CD4-positive, alpha-beta T cell (primary cell): Measurements from ENCODE around the gene KIF3B. TPM values are rescaled to one million over a fixed set of nuclear protein-coding genes. Genes with fewer than 3 reads are reported as not detected.
"Not testable (repeated sequence)": the region's sequence is repeated elsewhere in the genome, so short reads cannot be mapped to it uniquely, and the experiment has no call there.

Experiments used
- ATAC-seq: fragments of 200-7000 bp; cut with Tn5 transposase; one replicate; pipeline ENCODE4 v1.10.0; 2022; ENCODE audit warnings: mild to moderate bottlenecking; ENCODE audit not compliant: poor library complexity
- CTCF ChIA-PET: fragments of 350-600 bp; sonication (Branson Sonifier 250); formaldehyde crosslinking; loops from one replicate; lab custom pipeline; 2021; ENCODE audit warnings: antibody characterized with exemption, inconsistent platforms; lab: Charles Lee
- POLR2A ChIA-PET: fragments of 350-600 bp; sonication (Branson Sonifier 250); formaldehyde crosslinking; loops from one replicate; lab custom pipeline; 2021; ENCODE audit warnings: antibody characterized with exemption, inconsistent platforms; lab: Charles Lee
- DNase-seq, 14 experiments: peaks; one replicate each; pipeline ENCODE4 v3.0.0-alpha.2; 2013 to 2020; ENCODE audit warnings: mixed read lengths in 2 of 14
- H3K27ac ChIP-seq, 2 donors: one replicate each; pipeline versions ENCODE4 v1.5.1 to v1.7.0; 2013; ENCODE audit warnings: low read length in 2 of 2, low read depth in 1 of 2, mild to moderate bottlenecking in 1 of 2
- H3K27me3 ChIP-seq, 2 experiments: 1 replicate in 1 of 2; 2 replicates in 1 of 2; pipeline versions ENCODE4 v1.6.1 to v1.7.0; 2013; ENCODE audit warnings: low read length in 2 of 2, control low read depth in 1 of 2, mild to moderate bottlenecking in 1 of 2, moderate library complexity in 1 of 2; ENCODE audit not compliant: insufficient read depth in 2 of 2, control insufficient read depth in 1 of 2
- H3K36me3 ChIP-seq: one replicate; pipeline ENCODE4 v1.6.1; 2013; ENCODE audit warnings: low read length, control low read depth; ENCODE audit not compliant: insufficient read depth
- H3K4me1 ChIP-seq: one replicate; pipeline ENCODE4 v1.6.1; 2013; ENCODE audit warnings: low read length, control low read depth; ENCODE audit not compliant: insufficient read depth
- H3K4me3 ChIP-seq: one replicate; pipeline ENCODE4 v1.5.1; 2013; ENCODE audit warnings: mild to moderate bottlenecking, low read length, moderate library complexity
- H3K9me3 ChIP-seq, 2 experiments: 1 replicate in 1 of 2; 2 replicates in 1 of 2; pipeline versions ENCODE4 v1.6.1 to v1.7.0; 2013; ENCODE audit warnings: low read length in 2 of 2, mild to moderate bottlenecking in 2 of 2, control low read depth in 1 of 2, moderate library complexity in 1 of 2; ENCODE audit not compliant: control insufficient read depth in 1 of 2, insufficient read depth in 1 of 2
- H3K27ac Mint-ChIP-seq: one replicate; pipeline ENCODE4 v1.8.0; 2020; ENCODE audit warnings: mixed read lengths
- H3K27me3 Mint-ChIP-seq: one replicate; pipeline ENCODE4 v1.8.0; 2021; ENCODE audit warnings: mixed read lengths
- H3K36me3 Mint-ChIP-seq: one replicate; pipeline ENCODE4 v1.8.0; 2021; ENCODE audit warnings: low read depth, mixed read lengths
- H3K4me1 Mint-ChIP-seq: one replicate; pipeline ENCODE4 v1.8.0; 2021; ENCODE audit warnings: low read depth, mixed read lengths
- H3K4me3 Mint-ChIP-seq: one replicate; pipeline ENCODE4 v1.8.0; 2020; ENCODE audit warnings: mild to moderate bottlenecking, mixed read lengths
- H3K9me3 Mint-ChIP-seq: one replicate; pipeline ENCODE4 v1.8.0; 2020; ENCODE audit warnings: mixed read lengths
- CTCF ChIP-seq: fragments of 200-600 bp; IDR thresholded peaks from one replicate; pipeline ENCODE4 v1.8.0; 2022; ENCODE audit warnings: antibody characterized with exemption, mild to moderate bottlenecking
- intact Hi-C, 2 experiments: fragments of 100-400 bp; cut with DNase I in 1 of 2; cut with micrococcal nuclease in 1 of 2; formaldehyde crosslinking; loops; one replicate each; pipeline versions ENCODE4 v1.15.1 to v1.9.0; 2023 to 2025; cut with DNase I, micrococcal nuclease
- total RNA-seq, 174 experiments: library from RNA in 2 of 174; stranded (reverse) in 2 of 174; gene quantifications; one replicate each; pipeline ENCODE4 v1.2.3 and lab custom pipeline; 2021 to 2026

KIF3B gene
- total RNA-seq, 2 experiments from 2014 or later, result 7.3 TPM

DNA sequence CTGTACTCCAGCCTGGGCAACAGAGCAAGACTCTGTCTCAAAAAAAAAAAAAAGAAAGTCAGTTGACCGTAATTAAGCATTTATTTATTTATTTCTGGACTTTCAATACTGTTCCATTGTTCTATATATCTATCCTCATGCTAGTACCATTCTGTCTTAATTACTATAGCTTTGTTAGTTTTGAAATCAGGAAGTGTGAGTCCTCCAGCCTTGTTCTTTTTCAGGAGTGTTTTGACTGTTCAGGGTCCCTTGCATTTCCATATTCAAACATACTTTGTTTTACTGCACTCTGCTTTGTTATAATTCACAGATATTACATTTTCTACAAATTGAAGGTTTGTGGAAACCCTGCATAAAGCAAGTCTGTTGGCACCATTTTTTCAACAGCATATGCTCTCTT lies 43.9 kb downstream of the KIF3B start:
- Histone ChIP-seq H3K27ac (no peak overlapping the region), H3K36me3 (peaks cover 27% of the 10 kb centered on the region), H3K27me3 (no peaks in the 10 kb centered on the region), H3K9me3 (no peaks in the 10 kb centered on the region), H3K4me1 (no peaks in the 10 kb centered on the region), H3K4me3 (no peak overlapping the region)
- Mint-ChIP-seq H3K36me3 (peaks cover 53% of the 10 kb centered on the region), H3K27ac (no peak overlapping the region), H3K9me3 (no peaks in the 10 kb centered on the region), H3K4me3 (no peak overlapping the region), H3K27me3 (no peaks in the 10 kb centered on the region), H3K4me1 (no peaks in the 10 kb centered on the region)
- ChIA-PET POLR2A (no interaction called here), CTCF (interaction anchor here (0.7 to 1.0 kb wide), 2 partner anchors 31 to 48 kb away, joined by 3 read pairs; no protein-coding TSS in a partner anchor)
- no peak for TF ChIP-seq CTCF
- no peak for DNase-seq
- intact Hi-C loops, result no loop called here
- peak; percentile 29 for ATAC-seq

GRCh38 chr20:32322260-32322659 lies 44.8 kb downstream of the KIF3B start:
- DNase-seq, H3K27me3 Mint-ChIP-seq, ATAC-seq, H3K9me3 ChIP-seq, H3K9me3 Mint-ChIP-seq, POLR2A ChIA-PET, H3K4me1 ChIP-seq, H3K4me1 Mint-ChIP-seq, H3K27ac Mint-ChIP-seq, CTCF ChIA-PET, H3K27me3 ChIP-seq, H3K4me3 Mint-ChIP-seq, intact Hi-C loops, H3K4me3 ChIP-seq, H3K27ac ChIP-seq: not testable (repeated sequence)
- H3K36me3 ChIP-seq, result peaks cover 28% of the 10 kb centered on the region
- H3K36me3 Mint-ChIP-seq, result peaks cover 53% of the 10 kb centered on the region

DNA sequence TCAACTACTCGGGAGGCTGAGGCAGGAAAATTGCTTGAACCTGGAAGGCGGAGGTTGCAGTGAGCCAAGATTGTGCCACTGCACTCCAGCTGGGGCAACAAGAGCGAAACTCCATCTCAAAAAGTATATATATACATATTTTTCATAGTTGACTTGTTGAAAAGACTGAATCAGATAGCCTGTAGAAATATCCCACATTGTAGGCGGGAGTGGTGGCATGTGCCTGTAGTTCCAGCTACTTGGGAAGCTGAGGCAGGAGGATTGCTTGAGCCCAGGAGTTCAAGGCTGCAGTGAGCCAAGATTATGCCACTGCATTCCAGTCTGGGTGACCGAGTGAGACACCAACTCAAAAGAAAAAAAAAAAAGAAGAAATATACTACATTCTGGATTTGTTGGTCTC lies 46.3 kb downstream of the KIF3B start:
- ATAC-seq, H3K27ac ChIP-seq, H3K27me3 Mint-ChIP-seq, CTCF ChIA-PET, H3K27ac Mint-ChIP-seq, H3K4me3 Mint-ChIP-seq, H3K4me3 ChIP-seq, H3K4me1 ChIP-seq, intact Hi-C loops, H3K9me3 ChIP-seq, H3K27me3 ChIP-seq, DNase-seq, H3K4me1 Mint-ChIP-seq, POLR2A ChIA-PET, H3K9me3 Mint-ChIP-seq: not testable (repeated sequence)
- H3K36me3 ChIP-seq, result peaks cover 27% of the 10 kb centered on the region
- peaks cover 44% of the 10 kb centered on the region for H3K36me3 Mint-ChIP-seq

DNA sequence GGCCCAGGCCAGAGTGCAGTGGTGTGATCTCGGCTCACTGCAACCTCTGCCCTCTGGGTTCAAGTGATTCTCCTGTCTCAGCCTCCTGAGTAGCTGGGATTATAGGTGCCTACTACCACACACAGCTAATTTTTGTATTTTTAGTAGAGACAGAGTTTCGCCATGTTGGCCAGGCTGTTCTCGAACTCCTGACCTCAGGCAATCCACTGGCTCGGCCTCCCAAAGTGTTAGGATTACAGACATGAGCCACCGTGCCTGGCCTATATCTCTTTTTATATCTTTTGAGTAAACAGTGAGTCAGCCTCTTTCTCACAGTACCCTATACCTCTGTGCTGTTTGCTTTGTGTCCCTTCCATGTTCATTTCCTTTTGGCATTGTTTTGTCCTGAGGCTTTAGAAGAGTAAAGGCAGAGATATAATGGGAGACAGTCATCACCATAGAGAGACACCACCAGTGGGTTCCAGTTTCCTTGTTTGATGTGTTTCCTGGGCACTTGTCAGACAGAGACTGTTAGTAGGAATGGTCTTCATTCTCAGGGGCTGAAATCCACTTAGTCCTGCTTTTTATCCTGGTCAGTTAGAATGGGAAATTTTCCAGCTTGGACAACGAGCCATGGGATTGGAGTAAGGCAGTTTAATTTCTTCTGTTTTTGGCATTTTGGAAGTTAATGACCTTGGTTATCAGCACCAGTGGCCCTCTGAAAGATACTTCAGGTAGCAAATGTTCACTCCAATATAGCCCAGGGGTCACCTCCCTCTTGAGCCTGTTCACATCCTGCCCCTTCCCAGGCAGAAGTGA lies 48.5 kb downstream of the KIF3B start:
- H3K4me1 ChIP-seq, result no peaks in the 10 kb centered on the region
- ChIA-PET CTCF (interaction anchor here (0.6 to 1.2 kb wide), 2 partner anchors 171 to 184 kb away, joined by 3 to 5 read pairs; no protein-coding TSS in a partner anchor), POLR2A (interaction anchor here (1.2 kb wide), 1 partner anchor 33 kb away, joined by 3 read pairs; no protein-coding TSS in a partner anchor)
- no peaks in the 10 kb centered on the region for H3K27me3 Mint-ChIP-seq
- H3K4me3 ChIP-seq, result no peak overlapping the region
- ATAC-seq (no peak), DNase-seq (no peak)
- no peaks in the 10 kb centered on the region for H3K9me3 Mint-ChIP-seq
- no peak overlapping the region for H3K27ac Mint-ChIP-seq
- H3K4me1 Mint-ChIP-seq, result no peaks in the 10 kb centered on the region
- peaks cover 46% of the 10 kb centered on the region for H3K36me3 Mint-ChIP-seq
- no peaks in the 10 kb centered on the region for H3K27me3 ChIP-seq
- no peak overlapping the region for H3K27ac ChIP-seq
- H3K9me3 ChIP-seq, result no peaks in the 10 kb centered on the region
- TF ChIP-seq CTCF, result no peak
- peaks cover 29% of the 10 kb centered on the region for H3K36me3 ChIP-seq
- intact Hi-C loops, result no loop called here
- no peak overlapping the region for H3K4me3 Mint-ChIP-seq
